Kidney capillary endothelial cell (primary cell): ENCODE measurements around the gene MRTFA.
"Not testable (repeated sequence)": the region's sequence is repeated elsewhere in the genome, so short reads cannot be mapped to it uniquely, and the experiment has no call there.

Experiments
- DNase-seq: peaks from one replicate; pipeline ENCODE4 v3.0.0-alpha.2; 2018; ENCODE audit warnings: low spot score

MRTFA gene

DNA sequence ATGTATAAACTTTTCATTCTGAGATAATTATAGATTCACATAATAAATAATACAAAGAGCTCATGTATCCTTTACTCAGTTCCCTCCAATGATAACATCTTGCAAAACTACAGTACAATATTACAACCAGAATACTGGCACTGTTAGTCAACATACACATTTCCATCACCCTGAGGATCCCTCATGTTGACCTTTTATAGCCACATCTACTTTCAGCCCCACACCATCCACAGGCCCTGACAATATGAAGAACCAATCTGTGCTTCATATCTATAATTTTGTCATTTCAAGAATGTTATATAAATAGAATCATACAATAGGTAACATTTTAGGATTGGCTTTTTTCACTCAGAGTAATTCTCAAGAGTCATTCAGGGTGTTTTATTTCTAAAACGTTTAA, 115.5 kb downstream of the MRTFA start:
- DNase-seq, result no peak

DNA sequence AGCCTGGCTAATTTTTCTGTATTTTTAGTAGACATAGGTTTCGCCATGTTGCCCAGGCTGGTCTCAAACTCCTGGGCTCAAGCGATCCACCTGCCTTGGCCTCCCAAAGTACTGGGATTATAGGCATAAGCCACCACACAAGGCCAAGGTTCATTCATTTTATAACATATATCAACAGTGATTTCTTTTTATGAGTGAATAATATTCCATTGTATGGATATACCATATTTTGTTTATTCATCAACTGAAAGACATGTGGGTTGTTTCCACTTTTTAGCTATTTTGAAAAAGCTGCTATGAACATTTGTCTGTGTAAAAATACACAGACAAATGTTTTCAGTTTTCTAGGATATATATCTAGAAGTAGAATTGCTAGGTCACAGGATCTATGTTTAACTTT, 116.0 kb downstream of the MRTFA start:
- no peak for DNase-seq

DNA sequence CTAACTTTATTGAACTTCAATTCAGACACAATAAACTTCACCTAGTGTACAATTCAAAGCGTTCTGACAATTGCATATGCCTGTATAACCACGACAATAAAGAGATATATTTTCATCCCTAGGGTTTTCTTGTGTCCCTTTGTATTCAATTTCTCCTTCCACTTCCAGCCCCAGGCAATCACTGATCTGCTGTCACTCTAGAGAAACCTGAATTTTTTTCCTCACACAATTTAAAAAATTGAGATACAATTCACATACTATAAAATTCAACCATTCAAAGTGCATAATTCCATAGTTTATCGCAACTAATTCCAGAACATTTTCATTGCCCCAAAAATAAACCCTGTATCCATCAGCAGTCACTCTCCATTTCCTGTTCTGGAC, 116.6 kb downstream of the MRTFA start:
- no peak for DNase-seq

DNA sequence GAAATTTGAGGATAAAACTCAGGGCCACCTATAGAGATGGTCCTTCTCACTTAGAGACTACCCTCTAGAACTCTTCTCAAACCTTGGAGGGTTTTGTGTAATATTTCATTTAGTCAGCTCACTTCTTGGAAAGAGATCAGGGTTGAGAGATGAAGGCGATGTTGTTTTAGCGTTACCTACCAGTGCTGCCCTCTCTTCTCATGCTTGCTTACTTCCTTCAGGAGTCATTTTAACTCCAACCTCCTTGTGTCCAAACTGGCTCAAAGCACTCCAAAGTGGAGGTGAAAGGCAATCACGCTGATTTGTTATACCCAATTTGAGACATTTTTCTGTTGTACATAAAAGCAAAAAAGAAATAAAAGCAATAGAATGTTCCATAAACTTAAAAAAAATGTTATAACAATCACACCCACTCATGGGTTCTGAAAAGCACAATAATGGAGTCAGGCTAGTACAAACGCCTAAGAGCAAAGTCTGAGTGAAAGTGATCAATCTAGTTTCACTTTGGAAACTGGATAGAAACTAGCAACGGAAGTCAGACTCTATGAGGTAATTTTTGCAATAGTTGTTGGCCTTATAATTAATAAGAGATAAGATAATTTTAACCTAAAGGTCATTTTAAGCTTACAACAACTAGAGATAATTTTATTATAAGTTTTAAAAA, 117.1 kb downstream of the MRTFA start:
- no peak for DNase-seq

DNA sequence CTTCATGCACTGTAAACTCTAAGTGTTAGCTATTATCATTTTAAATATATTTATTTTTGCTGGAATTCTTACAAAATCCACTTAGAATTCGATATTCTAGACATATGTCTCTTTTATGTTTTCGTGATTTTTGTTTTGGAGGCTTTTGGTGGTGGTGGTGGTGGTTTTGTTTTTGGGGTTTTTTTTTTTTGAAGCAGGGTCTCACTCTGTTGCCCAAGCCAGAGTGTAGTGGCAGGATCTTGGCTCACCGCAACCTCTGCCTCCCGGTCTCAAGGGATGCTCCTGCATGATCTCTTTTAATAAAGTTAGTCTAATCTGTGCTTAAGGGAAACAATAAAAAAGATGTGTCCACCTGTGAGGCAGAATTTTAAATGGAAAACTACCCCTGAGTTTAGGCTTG, 117.7 kb downstream of the MRTFA start:
- DNase-seq, result no peak

DNA sequence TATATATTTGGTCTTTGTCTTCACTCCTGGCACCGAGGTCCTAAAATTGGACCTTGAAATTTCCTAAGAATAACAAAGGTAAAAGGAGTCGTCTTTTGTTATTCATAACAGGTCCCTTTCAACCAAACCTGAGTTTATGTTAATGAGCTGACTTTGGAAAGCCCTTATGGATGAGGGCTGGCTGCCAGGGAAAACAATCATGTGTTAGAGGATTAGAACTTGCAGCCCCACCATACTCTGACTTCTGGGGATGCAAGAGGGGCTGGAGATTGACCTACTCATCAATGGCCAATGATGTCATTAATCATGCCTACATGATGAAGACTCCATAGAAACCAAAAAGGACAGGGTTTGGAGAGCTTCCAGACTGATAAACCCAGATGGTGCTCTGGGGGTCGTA, 118.9 kb downstream of the MRTFA start:
- DNase-seq, result no peak

DNA sequence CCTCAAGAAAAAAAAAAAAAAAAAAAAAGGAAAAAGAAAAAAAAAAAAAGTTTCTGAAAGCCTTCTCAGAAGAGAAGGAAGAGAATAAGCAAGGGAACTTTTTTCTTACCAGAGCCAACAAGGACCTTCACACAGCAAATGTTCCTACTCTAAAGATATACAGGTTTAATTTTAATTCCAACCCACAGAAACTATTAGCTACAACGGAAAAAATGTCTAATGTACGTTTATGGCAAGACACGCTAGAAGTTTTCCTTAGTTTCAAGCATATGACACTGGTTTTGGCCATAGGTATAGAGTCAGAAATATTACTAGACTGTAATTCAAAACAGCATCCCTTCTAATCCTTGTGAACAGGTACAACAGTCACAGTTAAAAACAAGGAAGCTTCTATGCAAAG, 120.1 kb downstream of the MRTFA start:
- DNase-seq, result no peak

DNA sequence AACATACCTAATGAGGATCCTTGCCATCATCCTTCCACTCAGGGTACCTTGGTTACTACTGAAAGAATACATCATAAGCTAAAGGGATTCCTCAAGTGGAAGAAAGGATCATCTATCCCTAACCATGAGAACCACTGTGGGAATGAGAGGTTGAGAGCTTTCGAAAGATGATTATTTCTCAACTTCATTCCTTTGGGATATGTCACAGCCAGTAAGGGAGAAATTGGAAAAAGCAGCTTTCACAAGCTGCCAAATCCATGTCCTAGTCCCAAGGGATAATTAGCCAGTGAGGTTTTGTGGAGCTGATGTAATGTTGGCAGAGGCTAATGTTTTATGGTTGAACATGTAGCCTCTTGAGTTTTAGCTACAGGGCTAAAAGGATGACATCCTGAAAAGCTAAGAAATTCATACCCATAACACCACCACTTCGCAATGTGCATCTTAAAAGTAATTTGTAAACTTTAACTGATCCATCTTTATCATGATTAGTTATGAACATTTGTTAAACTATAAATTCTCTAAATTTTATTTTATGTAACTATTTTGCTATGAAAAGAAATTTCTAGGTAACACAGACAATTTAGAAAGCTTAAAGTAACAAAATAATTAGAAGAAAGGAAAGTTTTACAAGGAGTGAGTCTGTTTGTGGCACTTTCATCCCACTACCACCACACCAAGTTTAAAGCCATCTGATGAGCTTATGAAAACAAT, 123.9 kb downstream of the MRTFA start:
- no peak for DNase-seq

DNA sequence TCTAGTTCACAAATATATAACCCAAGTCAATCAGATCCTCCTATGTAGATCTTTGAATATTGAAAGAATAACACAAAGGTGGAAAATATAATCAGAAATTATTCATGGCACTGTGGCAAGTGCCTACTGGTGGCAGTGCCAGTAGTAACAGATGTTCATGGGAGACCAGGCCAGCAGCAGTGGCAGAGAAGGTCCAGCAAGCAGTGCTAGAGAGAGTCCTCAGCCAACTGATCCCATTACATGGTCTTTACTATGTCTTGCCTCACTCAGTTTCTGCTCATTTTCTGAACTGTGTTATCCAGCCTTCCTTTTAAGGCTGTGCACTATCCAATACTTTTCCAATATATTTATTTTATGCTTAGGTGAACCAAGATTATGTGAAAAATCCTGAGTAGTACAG, 124.9 kb downstream of the MRTFA start:
- no peak for DNase-seq

DNA sequence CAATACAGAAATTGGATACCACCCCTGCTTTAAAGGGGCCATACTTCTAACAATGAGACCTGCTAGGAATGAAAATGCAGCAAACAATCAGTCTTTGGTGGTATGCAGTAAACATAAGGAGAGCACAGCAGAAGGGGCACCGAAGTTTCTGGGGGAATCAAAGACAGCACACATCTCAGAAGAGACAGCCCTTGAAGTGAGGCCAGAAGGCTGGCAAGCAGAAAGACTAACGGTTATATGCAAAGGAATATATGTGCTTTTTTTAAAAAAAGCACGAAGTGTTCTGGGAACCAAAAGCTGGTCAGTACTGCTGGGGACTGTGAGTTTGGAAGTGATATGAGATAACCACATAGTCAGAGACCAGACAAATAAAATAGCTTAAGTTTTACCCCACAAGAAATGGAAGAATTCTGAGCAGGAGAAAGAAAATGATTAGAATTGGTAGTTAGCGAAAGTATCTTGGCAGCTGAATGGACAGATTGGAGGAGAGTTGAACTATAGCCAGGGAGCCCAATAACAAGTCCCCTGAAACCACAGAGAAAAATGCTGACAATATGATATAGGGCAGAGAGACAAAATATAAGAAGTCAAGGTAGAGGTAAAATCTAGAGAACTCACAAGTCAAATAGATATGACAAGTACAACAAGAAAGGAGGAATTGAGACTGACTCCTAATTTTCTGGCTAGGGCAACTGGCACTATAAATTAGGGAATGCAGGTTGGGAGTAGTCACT, 125.7 kb downstream of the MRTFA start:
- DNase-seq, result no peak

DNA sequence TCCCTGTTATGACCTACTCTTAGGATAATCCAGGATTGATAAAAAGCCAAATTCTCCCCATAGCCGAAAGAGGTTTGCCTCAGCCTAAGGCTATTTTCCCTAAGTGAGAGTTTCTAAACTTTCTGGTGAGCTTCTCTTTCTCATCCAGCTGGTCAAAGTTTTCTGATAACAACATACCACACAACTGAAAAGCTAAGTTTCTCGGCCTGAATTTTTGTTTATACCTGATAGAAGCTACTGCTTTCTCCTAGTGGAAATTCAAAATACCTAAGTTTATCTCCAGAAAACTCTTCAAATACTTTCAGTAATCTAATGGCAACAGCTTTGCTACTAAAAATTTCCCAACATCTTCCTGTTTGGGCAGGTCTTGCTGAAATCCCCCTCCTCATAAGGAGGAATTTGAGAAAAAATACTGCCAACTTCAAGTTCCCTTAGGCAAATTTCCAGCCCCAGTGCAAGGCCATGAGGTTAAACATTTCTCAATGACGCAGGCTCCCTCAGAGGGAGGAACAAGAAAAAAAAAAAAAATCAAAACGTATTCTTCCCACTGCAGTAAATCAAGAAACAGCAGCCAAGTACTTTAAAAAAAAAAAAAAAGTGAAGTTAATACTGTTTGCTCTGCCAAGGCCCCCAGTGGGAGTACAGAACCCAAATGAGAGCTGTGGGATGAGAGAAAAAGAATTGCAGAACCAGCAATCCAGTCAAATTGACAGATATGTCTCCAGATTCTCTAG, 127.0 kb downstream of the MRTFA start:
- DNase-seq, result no peak

DNA sequence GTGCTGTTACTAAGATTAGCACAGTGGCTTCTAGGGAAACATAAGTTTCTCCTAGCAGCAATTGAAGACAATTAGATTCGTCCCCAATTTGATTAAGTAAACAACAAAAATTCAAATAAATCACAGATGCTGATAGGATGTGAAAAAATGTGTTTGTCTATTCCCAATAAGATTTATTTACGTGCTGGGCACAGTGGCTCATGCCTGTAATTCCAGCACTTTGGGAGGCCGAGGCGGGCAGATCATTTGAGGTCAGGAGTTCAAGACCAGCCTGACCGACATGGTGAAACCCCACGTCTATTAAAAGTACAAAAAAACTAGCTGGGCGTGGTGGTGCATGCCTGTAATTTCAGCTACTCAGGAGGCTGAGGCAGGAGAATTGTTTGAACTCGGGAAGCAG, 128.5 kb downstream of the MRTFA start:
- DNase-seq, result not testable (repeated sequence)

DNA sequence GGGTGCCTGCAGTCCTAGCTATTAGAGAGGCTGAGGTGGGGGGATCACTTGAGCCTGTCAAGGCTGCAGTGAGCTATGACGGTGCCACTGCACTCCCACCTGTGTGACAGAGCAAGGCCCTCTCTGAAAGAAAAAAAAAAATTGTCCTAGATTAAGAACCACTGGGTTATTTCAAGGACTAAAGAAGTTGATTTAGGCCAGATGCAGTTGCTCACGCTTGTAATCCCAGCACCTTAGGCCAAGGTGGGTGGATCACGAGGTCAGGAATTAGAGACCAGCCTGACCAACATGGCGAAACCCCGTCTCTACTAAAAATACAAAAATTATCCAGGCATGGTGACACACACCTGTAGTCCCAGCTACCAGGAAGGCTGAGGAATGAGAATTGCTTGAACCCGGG, 129.0 kb downstream of the MRTFA start:
- no peak for DNase-seq

DNA sequence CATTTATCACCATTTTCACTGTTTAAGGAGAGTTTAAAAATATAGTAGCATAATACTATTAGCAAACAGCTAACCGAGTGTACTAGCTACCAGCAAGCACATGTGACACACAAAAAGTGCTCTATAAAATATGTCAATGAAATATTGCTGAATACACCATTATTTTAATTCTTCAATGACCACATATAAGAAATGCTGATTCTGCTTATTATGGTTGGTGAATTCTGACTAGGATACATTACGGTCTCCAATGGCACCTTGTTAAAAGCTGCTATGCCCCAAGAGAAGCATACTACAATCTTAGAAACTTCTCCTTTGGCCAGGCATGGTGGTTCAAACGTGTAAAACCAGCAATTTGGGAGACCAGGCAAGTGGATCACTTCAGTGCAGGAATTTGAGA, 129.8 kb downstream of the MRTFA start:
- DNase-seq, result no peak

DNA sequence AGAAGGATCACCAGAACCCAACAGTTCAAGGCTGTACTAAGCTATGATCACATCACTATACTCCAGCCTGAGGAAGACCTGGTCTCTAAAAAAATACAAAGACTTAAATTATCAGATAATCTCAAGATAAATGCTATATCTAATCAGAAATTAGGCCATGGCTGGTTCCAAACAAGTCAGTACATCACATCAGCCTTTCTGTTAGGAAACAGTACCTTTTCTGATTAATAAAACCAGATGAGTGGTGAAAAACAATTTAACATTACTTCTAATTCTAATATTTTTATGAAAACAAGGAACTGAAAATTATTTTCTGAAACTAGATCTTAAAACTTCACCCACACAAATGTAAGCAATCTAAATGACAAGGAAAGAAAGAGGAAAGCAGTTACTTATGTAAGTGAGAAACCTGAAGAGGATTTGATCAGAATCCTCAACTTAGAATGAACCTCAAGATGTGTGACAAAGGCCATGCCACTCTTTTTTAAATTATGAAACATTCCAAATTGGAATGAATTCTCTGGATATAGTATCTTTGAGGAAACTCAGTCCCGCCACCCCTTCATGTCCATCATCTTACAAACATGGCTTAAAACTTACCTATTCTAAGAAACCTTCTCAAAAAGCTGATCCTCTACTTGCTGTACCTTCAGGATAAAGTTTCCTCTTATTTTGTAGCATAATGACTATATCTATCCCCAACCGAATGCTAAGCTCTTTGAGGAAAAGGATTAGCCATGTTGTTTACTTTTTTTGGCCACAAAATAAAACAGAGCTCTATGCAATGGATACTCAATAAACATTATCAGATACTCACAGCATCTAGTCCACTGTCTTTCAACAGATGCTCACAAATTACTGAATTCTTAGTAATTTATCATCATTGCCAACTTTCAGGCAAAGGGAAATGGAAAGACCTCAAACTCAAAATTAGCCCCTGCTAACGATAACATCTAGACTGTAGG, 132.0 kb downstream of the MRTFA start:
- DNase-seq, result no peak

DNA sequence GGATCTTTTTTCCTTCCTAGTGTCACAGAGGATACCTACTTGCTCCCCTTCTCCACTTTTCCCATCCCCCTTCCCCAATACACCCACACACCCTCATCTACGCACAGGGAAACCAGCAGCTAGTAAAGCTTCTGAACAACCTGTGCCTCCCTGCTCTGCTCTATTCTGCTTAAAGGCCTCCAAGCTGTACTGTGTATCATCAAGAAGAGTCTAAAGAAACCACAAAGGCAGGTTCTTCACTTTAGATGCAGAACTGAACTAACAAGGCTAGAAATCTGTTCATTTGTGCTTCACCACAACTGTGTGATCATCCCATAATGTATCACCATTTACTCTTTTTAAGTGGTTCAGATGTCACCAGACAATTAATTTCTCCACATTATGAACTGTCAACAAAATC, 133.6 kb downstream of the MRTFA start:
- DNase-seq, result no peak

DNA sequence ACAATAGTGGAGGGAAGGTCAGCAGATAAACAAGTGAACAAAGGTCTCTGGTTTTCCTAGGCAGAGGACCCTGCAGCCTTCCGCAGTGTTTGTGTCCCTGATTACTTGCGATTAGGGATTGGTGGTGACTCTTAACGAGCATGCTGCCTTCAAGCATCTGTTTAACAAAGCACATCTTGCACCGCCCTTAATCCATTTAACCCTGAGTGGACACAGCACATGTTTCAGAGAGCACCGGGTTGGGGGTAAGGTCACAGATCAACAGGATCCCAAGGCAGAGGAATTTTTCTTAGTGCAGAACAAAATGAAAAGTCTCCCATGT, 136.1 kb downstream of the MRTFA start:
- not testable (repeated sequence) for DNase-seq

DNA sequence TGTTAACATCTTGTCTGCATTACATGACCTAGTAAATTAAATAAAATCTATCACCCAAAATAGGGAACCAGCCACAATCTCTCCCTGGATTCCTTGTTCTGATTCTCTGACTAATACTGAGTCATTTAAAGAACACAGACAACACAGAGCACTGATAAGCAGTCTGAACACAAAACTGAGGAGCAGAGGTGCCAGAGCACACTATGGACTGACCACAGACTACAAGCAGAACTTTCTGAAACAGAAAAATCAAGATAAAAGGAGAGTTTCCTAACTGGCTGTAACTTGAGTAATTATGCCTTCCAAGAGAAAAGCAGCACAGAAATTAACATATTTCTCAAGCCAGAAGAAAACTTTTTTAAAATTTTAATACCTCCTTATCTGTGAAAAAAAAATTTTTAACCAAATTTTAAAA, 137.3 kb downstream of the MRTFA start:
- peak; percentile 83 for DNase-seq

DNA sequence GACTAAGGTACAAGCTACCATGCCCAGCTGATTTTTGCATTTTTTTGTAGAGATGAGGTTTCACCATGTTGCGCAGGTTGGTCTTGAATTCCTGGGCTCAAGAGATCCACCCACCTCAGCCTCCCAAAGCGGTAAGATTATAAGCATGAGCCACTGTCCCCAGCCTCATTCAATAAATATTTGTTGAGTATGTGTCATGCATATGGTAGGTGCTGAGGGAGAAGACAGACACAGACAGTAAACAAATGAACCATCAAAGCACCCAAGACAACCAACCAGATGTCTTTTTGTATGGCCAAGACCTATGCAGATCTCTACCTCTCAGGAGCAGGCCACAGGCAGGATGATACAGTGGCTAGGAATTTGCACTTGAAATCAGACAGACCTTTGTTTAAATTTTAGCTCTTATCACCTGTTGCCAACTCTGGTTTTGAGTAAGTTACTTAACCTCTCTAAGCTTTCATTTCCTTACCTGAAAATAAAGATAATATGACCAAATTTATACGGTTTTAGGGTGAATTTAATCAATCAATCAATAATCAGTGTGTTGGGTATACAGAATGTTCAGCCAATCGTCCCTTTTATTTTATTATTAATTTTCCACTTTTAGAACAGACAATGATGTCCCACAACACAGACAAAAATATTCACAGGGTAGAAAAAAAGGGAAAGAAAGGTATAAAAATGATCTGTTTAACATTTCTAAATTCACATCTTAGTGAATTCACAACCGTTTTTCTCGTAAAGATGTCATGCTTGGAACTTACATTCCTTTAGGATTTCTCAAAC, 137.9 kb downstream of the MRTFA start:
- peak; percentile 23 for DNase-seq

DNA sequence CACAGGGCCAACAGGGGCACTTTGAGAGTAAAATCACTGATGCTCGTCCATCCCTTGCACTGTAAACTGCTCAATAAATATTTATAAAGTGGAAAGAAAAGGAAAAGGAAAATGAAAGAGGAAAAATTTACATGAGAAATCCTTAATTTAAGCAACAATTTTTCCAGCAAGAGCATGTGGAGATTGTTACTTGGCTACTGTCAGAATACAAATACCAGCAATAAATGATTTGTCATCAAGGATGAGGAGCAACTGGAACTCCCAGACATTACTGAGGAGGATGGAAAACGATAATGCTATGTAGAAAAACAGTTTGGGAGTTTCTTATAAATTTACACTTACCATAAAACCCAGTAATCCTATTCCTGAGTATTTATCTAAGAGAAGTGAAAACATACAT, 143.1 kb downstream of the MRTFA start:
- DNase-seq, result no peak
